ENCODE data around the gene ANKRD50.

The ANKRD50 gene

GRCh38 chr4:124666496-124666895 is 46.0 kb downstream of the ANKRD50 start:
- TF ChIP-seq CTCF (IDR thresholded peaks at IDR 0.05): no peak
- no peak overlapping the region for H3K4me3 ChIP-seq
- no peak overlapping the region for H3K27ac ChIP-seq
- no peak for DNase-seq (ENCODE audit: low spot score)

GRCh38 chr4:124658795-124659194 is 53.7 kb downstream of the ANKRD50 start:
- Histone ChIP-seq H3K27ac (no peak overlapping the region), H3K4me3 (no peak overlapping the region)
- no peak for DNase-seq (ENCODE audit: low spot score)
- TF ChIP-seq CTCF (IDR thresholded peaks at IDR 0.05): no peak

- no peak overlapping the region for H3K27ac ChIP-seq
- TF ChIP-seq CTCF (IDR thresholded peaks at IDR 0.05): no peak
- H3K4me3 ChIP-seq: no peak overlapping the region
- DNase-seq (ENCODE audit: low spot score): no peak
Measured at GRCh38 chr4:124650614-124651013, 61.9 kb downstream of the ANKRD50 start.

GRCh38 chr4:124647599-124647998 is 64.9 kb downstream of the ANKRD50 start:
- DNase-seq (ENCODE audit: low spot score): no peak
- Histone ChIP-seq H3K4me3 (no peak overlapping the region), H3K27ac (no peak overlapping the region)
- no peak for TF ChIP-seq CTCF (IDR thresholded peaks at IDR 0.05)

- Histone ChIP-seq H3K27ac (no peak overlapping the region), H3K4me3 (no peak overlapping the region)
- no peak for TF ChIP-seq CTCF (IDR thresholded peaks at IDR 0.05)
- no peak for DNase-seq (ENCODE audit: low spot score)
Measured at GRCh38 chr4:124644621-124645020, 67.9 kb downstream of the ANKRD50 start.

- DNase-seq (ENCODE audit: low spot score): no peak
- H3K4me3 ChIP-seq: no peak overlapping the region
- no peak for TF ChIP-seq CTCF (IDR thresholded peaks at IDR 0.05)
- H3K27ac ChIP-seq: no peak overlapping the region
Measured at GRCh38 chr4:124642846-124643245, 69.7 kb downstream of the ANKRD50 start.

GRCh38 chr4:124641715-124642381 is 70.7 kb downstream of the ANKRD50 start:
- no peak overlapping the region for H3K4me3 ChIP-seq
- no peak for DNase-seq (ENCODE audit: low spot score)
- no peak overlapping the region for H3K27ac ChIP-seq
- no peak for TF ChIP-seq CTCF (IDR thresholded peaks at IDR 0.05)
